GM06990 (cell line): ENCODE data around the gene TENM4.

Experiments
- DNase-seq: peaks from one replicate; pipeline ENCODE4 v3.0.0-alpha.2; 2011; ENCODE audit not compliant: insufficient read length; ENCODE audit errors: extremely low read depth
- H3K27me3 ChIP-seq: replicated peaks from 2 replicates; pipeline ENCODE4 v1.6.0; 2011; ENCODE audit warnings: low read length; ENCODE audit not compliant: control insufficient read depth, insufficient read depth
- H3K36me3 ChIP-seq: 2 replicates; pipeline ENCODE4 v1.5.1; 2011; ENCODE audit warnings: low read length; ENCODE audit not compliant: control insufficient read depth, insufficient read depth
- H3K4me3 ChIP-seq: replicated peaks from 2 replicates; pipeline ENCODE4 v1.5.1; 2011; ENCODE audit warnings: low read depth, mild to moderate bottlenecking, control low read depth, low read length
- CTCF ChIP-seq: IDR thresholded peaks from 2 replicates; pipeline ENCODE4 v1.5.1; 2011; ENCODE audit warnings: low read length, control low read depth, mild to moderate bottlenecking, inconsistent platforms; ENCODE audit not compliant: insufficient read depth, poor library complexity, severe bottlenecking

TENM4 gene

GRCh38 chr11:79026803-79027445 is 413.9 kb downstream of the TENM4 start:
- H3K36me3 ChIP-seq, result no peaks in the 10 kb centered on the region
- TF ChIP-seq CTCF, result no peak
- no peak overlapping the region for H3K4me3 ChIP-seq
- DNase-seq, result no peak
- H3K27me3 ChIP-seq, result peaks cover 4% of the 10 kb centered on the region

GRCh38 chr11:79025622-79026021 is 415.2 kb downstream of the TENM4 start:
- Histone ChIP-seq H3K4me3 (no peak overlapping the region), H3K36me3 (no peaks in the 10 kb centered on the region), H3K27me3 (peaks cover 1% of the 10 kb centered on the region)
- DNase-seq, result no peak
- TF ChIP-seq CTCF, result no peak

- Histone ChIP-seq H3K4me3 (no peak overlapping the region), H3K36me3 (no peaks in the 10 kb centered on the region), H3K27me3 (peaks cover 1% of the 10 kb centered on the region)
- DNase-seq, result no peak
- no peak for TF ChIP-seq CTCF
Observed at GRCh38 chr11:79025097-79025496, 415.7 kb downstream of the TENM4 start.

GRCh38 chr11:79022265-79022664 is 418.6 kb downstream of the TENM4 start:
- H3K36me3 ChIP-seq, result no peaks in the 10 kb centered on the region

GRCh38 chr11:79021601-79022000 is 419.2 kb downstream of the TENM4 start:
- H3K27me3 ChIP-seq, result peaks cover 1% of the 10 kb centered on the region; the same call in 1 of the 2 replicates
- no peak overlapping the region for H3K4me3 ChIP-seq
- no peak for TF ChIP-seq CTCF
- no peaks in the 10 kb centered on the region for H3K36me3 ChIP-seq
- DNase-seq, result no peak

More at GRCh38 chr11:79022265-79022664, 418.6 kb downstream of the TENM4 start:
- no peak for DNase-seq
- Histone ChIP-seq H3K4me3 (no peak overlapping the region), H3K27me3 (peaks cover 1% of the 10 kb centered on the region; the same call in 1 of the 2 replicates)
- no peak for TF ChIP-seq CTCF

- no peak for TF ChIP-seq CTCF
- Histone ChIP-seq H3K27me3 (no peaks in the 10 kb centered on the region; the same call in 1 of the 2 replicates), H3K36me3 (no peaks in the 10 kb centered on the region), H3K4me3 (no peak overlapping the region)
- no peak for DNase-seq
Observed at GRCh38 chr11:79019975-79020374, 420.9 kb downstream of the TENM4 start.
